Panc1 (cell line): ENCODE data around the gene EYS. TPM values are rescaled to one million over a fixed set of nuclear protein-coding genes. Genes with fewer than 3 reads are reported as not detected.
"Not testable (repeated sequence)": the region's sequence is repeated elsewhere in the genome, so short reads cannot be mapped to it uniquely, and the experiment has no call there.

Source experiments
- ATAC-seq: fragments of 200-7000 bp; cut with Tn5 transposase; 2 replicates; pipeline ENCODE4 v1.9.1; 2020; ENCODE audit warnings: mild to moderate bottlenecking, moderate library complexity
- BruUV-seq: library from RNA; stranded (reverse); fragments of 400-500 nt; replicated peaks from 2 replicates; lab custom pipeline; 2021; lab: Mats Ljungman, UMichigan
- CTCF ChIA-PET: fragments of 300-600 bp; sonication (Branson Sonifier 250); formaldehyde crosslinking; loops from one replicate; lab custom pipeline; 2022; ENCODE audit warnings: antibody characterized with exemption; lab: Charles Lee
- POLR2A ChIA-PET: fragments of 300-600 bp; sonication (Branson Sonifier 250); formaldehyde crosslinking; loops from one replicate; lab custom pipeline; 2022; ENCODE audit warnings: antibody characterized with exemption; lab: Charles Lee
- DNase-seq: peaks from one replicate; pipeline ENCODE4 v3.0.0-alpha.2; 2010; ENCODE audit warnings: low read depth, low spot score
- H3K27ac ChIP-seq: 2 replicates; pipeline ENCODE4 v1.5.1; 2011; ENCODE audit warnings: mild to moderate bottlenecking, low read length, inconsistent platforms
- H3K27me3 ChIP-seq: fragments of 200-500 bp; sonication (Bioruptor generic); 2 replicates; pipeline ENCODE4 v1.6.0; 2014; ENCODE audit warnings: low read length, inconsistent platforms; ENCODE audit not compliant: control insufficient read depth, insufficient read depth
- H3K36me3 ChIP-seq: fragments of 200-500 bp; sonication (Bioruptor generic); 2 replicates; pipeline ENCODE4 v1.5.1; 2014; ENCODE audit warnings: inconsistent platforms, mild to moderate bottlenecking, low read length, moderate library complexity; ENCODE audit not compliant: control insufficient read depth, insufficient read depth
- H3K4me1 ChIP-seq: 2 replicates; pipeline ENCODE4 v1.5.1; 2011; ENCODE audit warnings: inconsistent platforms, mild to moderate bottlenecking, low read length, moderate library complexity; ENCODE audit not compliant: control insufficient read depth, insufficient read depth
- H3K4me3 ChIP-seq, 2 experiments: 2 replicates each; pipeline ENCODE4 v1.5.1; 2011 to 2012; ENCODE audit warnings: low read depth in 2 of 2, low read length in 2 of 2, mild to moderate bottlenecking in 2 of 2, inconsistent platforms in 1 of 2, moderate library complexity in 1 of 2
- H3K9me3 ChIP-seq: fragments of 200-500 bp; sonication (Bioruptor generic); 2 replicates; pipeline ENCODE4 v1.5.1; 2014; ENCODE audit warnings: low read depth, mild to moderate bottlenecking, inconsistent platforms, low read length, moderate library complexity; ENCODE audit not compliant: control insufficient read depth, insufficient read depth
- POLR2AphosphoS5 ChIP-seq: IDR thresholded peaks from 2 replicates; pipeline ENCODE4 v1.6.1; 2012; ENCODE audit warnings: mild to moderate bottlenecking, low read depth, low read length, moderate library complexity
- SIN3A ChIP-seq: IDR thresholded peaks from 2 replicates; pipeline ENCODE4 v1.6.1; 2012; ENCODE audit warnings: low read depth, mild to moderate bottlenecking, low read length, moderate library complexity, borderline replicate concordance; ENCODE audit not compliant: insufficient read depth
- TCF7L2 ChIP-seq: IDR thresholded peaks from 2 replicates; pipeline ENCODE4 v1.6.1; 2011; ENCODE audit warnings: mild to moderate bottlenecking, low read depth, low read length, inconsistent platforms
- in situ Hi-C: cut with HindIII; loops from 2 replicates; pipeline ENCODE4 v1.10.0; 2016; ENCODE audit warnings: low sequenced_read_pairs, low pct_unique_long_range_greater_than_20kb
- intact Hi-C: fragments of 100-400 bp; cut with micrococcal nuclease; formaldehyde crosslinking; loops from one replicate; pipeline ENCODE4 v1.10.0; 2022; ENCODE audit not compliant: unreplicated experiment
- total RNA-seq: library from RNA; stranded (reverse); gene quantifications from one replicate; pipeline ENCODE4 v1.2.1, GENCODE V29; 2021; ENCODE audit not compliant: unreplicated experiment
- TF ChIP-seq, protein P1 (sequence below): fragments of 450-650 bp; IDR thresholded peaks from 2 replicates; pipeline ENCODE4 v1.5.1; 2017; ENCODE audit warnings: mild to moderate bottlenecking
- TF ChIP-seq, protein P2 (sequence below), 2 experiments: IDR thresholded peaks; 2 replicates each; pipeline ENCODE4 v1.6.1; 2011 to 2012; ENCODE audit warnings: low read depth in 2 of 2, control low read depth in 1 of 2, low read length in 1 of 2, mild to moderate bottlenecking in 1 of 2, moderate library complexity in 1 of 2; ENCODE audit not compliant: insufficient read depth in 1 of 2

Gene EYS
- total RNA-seq, 1 experiment from 2014 or later: not detected

DNA sequence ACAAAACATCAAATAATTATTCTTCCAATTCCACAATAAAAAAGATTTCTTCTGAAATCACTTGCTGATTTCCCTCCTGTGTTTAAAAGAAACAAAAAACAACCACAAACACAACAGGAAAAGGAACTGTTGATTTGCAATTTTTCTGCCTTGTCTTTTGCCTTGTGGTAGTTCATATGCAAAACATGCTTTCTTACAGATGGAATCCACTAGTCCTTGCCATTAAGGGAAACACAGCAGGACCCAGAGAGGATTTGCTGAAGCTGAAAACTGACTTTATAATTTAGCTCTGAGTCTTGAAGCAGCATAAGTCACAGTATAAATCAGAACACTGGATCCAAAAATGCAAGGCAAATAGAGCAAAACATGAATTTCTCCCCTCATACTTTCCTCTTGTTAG is 1742.7 kb downstream of the EYS start:
- POLR2A ChIA-PET: no interaction called here
- DNase-seq: no peak
- no peaks in the 10 kb centered on the region for H3K4me1 ChIP-seq
- H3K9me3 ChIP-seq: no peaks in the 10 kb centered on the region
- no peaks in the 10 kb centered on the region for H3K27me3 ChIP-seq
- CTCF ChIA-PET: interaction anchor here (0.7 kb wide), 1 partner anchor 41 kb away, joined by 4 read pairs; no protein-coding TSS in a partner anchor
- H3K36me3 ChIP-seq: no peaks in the 10 kb centered on the region
- H3K4me3 ChIP-seq: no peak overlapping the region
- BruUV-seq: no TSS peak
- ATAC-seq: no peak
- intact Hi-C loops (no loop called here), in situ Hi-C loops (no loop called here)
- TF ChIP-seq POLR2AphosphoS5 (no peak), TCF7L2 (no peak), SIN3A (no peak)
- TF ChIP-seq, protein P1, sequence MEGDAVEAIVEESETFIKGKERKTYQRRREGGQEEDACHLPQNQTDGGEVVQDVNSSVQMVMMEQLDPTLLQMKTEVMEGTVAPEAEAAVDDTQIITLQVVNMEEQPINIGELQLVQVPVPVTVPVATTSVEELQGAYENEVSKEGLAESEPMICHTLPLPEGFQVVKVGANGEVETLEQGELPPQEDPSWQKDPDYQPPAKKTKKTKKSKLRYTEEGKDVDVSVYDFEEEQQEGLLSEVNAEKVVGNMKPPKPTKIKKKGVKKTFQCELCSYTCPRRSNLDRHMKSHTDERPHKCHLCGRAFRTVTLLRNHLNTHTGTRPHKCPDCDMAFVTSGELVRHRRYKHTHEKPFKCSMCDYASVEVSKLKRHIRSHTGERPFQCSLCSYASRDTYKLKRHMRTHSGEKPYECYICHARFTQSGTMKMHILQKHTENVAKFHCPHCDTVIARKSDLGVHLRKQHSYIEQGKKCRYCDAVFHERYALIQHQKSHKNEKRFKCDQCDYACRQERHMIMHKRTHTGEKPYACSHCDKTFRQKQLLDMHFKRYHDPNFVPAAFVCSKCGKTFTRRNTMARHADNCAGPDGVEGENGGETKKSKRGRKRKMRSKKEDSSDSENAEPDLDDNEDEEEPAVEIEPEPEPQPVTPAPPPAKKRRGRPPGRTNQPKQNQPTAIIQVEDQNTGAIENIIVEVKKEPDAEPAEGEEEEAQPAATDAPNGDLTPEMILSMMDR: no peak
- TF ChIP-seq, protein P2, sequence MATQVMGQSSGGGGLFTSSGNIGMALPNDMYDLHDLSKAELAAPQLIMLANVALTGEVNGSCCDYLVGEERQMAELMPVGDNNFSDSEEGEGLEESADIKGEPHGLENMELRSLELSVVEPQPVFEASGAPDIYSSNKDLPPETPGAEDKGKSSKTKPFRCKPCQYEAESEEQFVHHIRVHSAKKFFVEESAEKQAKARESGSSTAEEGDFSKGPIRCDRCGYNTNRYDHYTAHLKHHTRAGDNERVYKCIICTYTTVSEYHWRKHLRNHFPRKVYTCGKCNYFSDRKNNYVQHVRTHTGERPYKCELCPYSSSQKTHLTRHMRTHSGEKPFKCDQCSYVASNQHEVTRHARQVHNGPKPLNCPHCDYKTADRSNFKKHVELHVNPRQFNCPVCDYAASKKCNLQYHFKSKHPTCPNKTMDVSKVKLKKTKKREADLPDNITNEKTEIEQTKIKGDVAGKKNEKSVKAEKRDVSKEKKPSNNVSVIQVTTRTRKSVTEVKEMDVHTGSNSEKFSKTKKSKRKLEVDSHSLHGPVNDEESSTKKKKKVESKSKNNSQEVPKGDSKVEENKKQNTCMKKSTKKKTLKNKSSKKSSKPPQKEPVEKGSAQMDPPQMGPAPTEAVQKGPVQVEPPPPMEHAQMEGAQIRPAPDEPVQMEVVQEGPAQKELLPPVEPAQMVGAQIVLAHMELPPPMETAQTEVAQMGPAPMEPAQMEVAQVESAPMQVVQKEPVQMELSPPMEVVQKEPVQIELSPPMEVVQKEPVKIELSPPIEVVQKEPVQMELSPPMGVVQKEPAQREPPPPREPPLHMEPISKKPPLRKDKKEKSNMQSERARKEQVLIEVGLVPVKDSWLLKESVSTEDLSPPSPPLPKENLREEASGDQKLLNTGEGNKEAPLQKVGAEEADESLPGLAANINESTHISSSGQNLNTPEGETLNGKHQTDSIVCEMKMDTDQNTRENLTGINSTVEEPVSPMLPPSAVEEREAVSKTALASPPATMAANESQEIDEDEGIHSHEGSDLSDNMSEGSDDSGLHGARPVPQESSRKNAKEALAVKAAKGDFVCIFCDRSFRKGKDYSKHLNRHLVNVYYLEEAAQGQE (IDR thresholded peaks at IDR 0.05; ENCODE audit: insufficient read depth in 1 of 2, low read depth in 2 of 2, low read length in 1 of 2): no peak
- H3K27ac ChIP-seq: no peak overlapping the region

DNA sequence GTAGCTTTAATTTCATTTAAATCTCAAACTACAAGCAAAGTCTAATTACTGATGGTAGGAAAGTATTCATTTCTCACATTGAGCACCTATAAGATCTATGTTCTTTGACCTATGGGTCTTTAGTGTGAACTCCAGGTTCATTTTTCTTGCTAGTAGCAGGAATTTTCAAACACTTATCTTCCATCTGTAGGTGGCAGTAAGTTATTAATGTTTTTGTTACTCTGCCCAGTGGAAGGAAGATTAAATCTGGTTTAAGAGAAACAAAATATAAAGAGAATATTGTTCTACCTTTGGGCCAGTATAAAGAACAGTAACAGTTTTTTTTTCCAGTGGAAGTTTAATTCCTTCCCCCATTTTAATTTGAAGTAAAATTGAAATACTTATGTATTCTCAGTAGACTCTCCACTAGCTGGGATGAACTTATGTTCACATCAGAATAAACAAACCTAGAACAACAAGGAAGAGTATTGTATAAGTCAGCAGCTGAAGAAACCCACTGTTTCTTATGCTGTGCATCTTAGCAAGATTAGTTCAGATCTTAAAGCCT is 1743.2 kb downstream of the EYS start:
- no peaks in the 10 kb centered on the region for H3K4me1 ChIP-seq
- H3K36me3 ChIP-seq: no peaks in the 10 kb centered on the region
- BruUV-seq: no TSS peak
- no peak for ATAC-seq
- POLR2A ChIA-PET: no interaction called here
- TF ChIP-seq POLR2AphosphoS5: no peak
- TF ChIP-seq, protein P1: peak; percentile 13; the same call in 1 of the 2 replicates
- TF ChIP-seq SIN3A: no peak
- H3K4me3 ChIP-seq: no peak overlapping the region
- no peaks in the 10 kb centered on the region for H3K9me3 ChIP-seq
- no peak overlapping the region for H3K27ac ChIP-seq
- no peaks in the 10 kb centered on the region for H3K27me3 ChIP-seq
- CTCF ChIA-PET: interaction anchor here (0.7 kb wide), 1 partner anchor 42 kb away, joined by 4 read pairs; no protein-coding TSS in a partner anchor
- in situ Hi-C loops (no loop called here), intact Hi-C loops (no loop called here)
- no peak for DNase-seq

DNA sequence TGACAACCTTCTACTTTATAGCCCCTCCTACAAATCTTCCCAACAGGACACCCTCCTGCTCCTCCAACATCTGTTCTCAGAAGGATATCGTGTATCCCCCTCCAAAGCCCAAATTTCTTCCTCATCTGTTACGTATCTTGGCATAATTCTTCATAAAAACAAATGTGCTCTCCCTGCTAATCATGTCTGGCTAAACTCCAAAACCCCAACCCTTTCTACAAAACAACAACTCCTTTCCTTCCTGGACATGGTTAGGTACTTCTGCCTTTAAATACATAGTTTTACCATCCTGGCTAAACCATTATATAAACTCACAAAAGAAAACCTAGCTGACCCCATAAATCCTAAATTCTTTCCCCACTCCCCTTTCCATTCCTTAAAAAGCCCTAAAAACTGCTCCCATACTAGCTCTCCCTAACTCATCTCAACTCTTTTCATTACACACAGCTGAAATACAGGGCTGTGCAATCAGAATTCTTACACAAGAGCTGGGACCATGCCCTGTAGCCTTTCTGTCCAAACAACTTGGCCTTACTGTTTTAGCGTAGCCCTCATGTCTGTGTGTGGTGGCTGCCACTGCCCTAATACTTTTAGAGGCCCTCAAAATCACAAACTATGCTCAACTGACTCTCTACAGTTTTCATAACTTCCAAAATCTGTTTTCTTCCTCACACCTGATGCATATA is 1753.5 kb downstream of the EYS start:
- H3K27me3 ChIP-seq, CTCF ChIA-PET, intact Hi-C loops, H3K4me1 ChIP-seq, in situ Hi-C loops, ATAC-seq, H3K9me3 ChIP-seq, H3K36me3 ChIP-seq, POLR2A ChIA-PET, BruUV-seq, H3K4me3 ChIP-seq, H3K27ac ChIP-seq, DNase-seq: not testable (repeated sequence)
